ENCODE measurements around the gene MPP2.
"Not testable (repeated sequence)": the region's sequence is repeated elsewhere in the genome, so short reads cannot be mapped to it uniquely, and the experiment has no call there.

DNA sequence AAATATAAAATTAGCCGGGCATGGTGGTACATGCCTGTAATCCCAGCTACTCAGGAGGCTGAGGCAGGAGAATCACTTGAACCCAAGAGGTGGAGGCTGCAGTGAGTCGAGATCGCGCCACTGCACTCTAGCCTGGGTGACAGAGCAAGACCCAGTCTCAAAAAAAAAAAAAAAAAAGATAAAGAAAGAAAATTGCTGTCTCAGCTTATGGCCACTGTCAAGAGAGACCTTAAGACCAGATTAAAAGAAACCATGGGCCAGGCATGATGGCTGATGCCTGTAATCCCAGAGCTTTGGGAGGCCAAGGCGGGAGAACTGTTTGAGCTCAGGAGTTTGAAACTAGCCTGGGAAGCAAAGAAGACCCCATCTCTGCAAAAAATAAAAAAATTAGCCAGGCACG is 38.3 kb downstream of the MPP2 start:
- TF ChIP-seq POLR2A (conservative IDR thresholded peaks at IDR 0.05); CTCF (IDR thresholded peaks at IDR 0.05 in 2 of 3, conservative IDR thresholded peaks at IDR 0.05 in 1 of 3; ENCODE audit: insufficient read depth in 2 of 3, low read depth in 1 of 3, low read length in 3 of 3); SPI1 (IDR thresholded peaks at IDR 0.05; ENCODE audit: borderline replicate concordance, low read depth, low read length): not testable (repeated sequence)

Data from K562 (cell line).